ENCODE data around the gene GAL3ST1.

The GAL3ST1 gene

DNA sequence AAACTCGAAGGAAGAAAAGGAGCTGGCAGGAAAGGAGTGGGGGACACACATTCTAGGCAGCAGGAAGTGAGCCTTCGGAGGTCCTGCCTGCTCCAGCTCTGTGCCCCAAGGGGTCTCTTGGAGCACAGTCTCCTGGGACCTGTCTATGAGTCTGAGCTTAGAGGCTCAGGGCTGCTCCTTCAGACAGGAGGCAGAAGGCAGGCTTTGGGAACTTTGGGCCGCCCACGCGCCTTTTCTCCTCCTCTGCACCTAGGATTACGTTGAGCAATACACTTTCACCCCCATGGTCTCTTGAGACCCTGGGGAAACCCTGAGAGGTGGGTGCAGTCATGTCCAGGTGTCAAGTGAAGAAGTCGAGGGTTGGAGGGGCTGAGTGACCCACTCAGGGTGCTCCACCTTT lies 33.5 kb upstream of the GAL3ST1 start:
- H2AFZ ChIP-seq (ENCODE audit: low read length, unreplicated experiment): no peak overlapping the region
- no peak overlapping the region for H3K27ac ChIP-seq (ENCODE audit: low read depth, low read length)
- H3K27me3 ChIP-seq (ENCODE audit: insufficient read depth, low read length): no peaks in the 10 kb centered on the region
- peaks cover 3% of the 10 kb centered on the region for H3K79me2 ChIP-seq (ENCODE audit: control insufficient read depth, insufficient read depth, low read length, unreplicated experiment)
- H3K4me1 ChIP-seq (ENCODE audit: control insufficient read depth, insufficient read depth, low read length, unreplicated experiment): peaks cover 33% of the 10 kb centered on the region
- H3K36me3 ChIP-seq (ENCODE audit: insufficient read depth, low read length): no peaks in the 10 kb centered on the region
- peak overlapping the region; percentile 88 for H3K4me3 ChIP-seq (ENCODE audit: low read depth, low read length)

GRCh38 chr22:30607300-30607930 lies 33.0 kb upstream of the GAL3ST1 start:
- Histone ChIP-seq H3K79me2 (ENCODE audit: control insufficient read depth, insufficient read depth, low read length, unreplicated experiment) (peaks cover 3% of the 10 kb centered on the region), H3K4me3 (ENCODE audit: low read depth, low read length) (peak overlapping the region; percentile 88), H3K27ac (ENCODE audit: low read depth, low read length) (0 out of 2 replicates have a peak overlapping the region, but pooled peaks have one; percentile 24), H2AFZ (ENCODE audit: low read length, unreplicated experiment) (no peak overlapping the region), H3K4me1 (ENCODE audit: control insufficient read depth, insufficient read depth, low read length, unreplicated experiment) (peaks cover 33% of the 10 kb centered on the region), H3K36me3 (ENCODE audit: insufficient read depth, low read length) (no peaks in the 10 kb centered on the region), H3K27me3 (ENCODE audit: insufficient read depth, low read length) (no peaks in the 10 kb centered on the region)

DNA sequence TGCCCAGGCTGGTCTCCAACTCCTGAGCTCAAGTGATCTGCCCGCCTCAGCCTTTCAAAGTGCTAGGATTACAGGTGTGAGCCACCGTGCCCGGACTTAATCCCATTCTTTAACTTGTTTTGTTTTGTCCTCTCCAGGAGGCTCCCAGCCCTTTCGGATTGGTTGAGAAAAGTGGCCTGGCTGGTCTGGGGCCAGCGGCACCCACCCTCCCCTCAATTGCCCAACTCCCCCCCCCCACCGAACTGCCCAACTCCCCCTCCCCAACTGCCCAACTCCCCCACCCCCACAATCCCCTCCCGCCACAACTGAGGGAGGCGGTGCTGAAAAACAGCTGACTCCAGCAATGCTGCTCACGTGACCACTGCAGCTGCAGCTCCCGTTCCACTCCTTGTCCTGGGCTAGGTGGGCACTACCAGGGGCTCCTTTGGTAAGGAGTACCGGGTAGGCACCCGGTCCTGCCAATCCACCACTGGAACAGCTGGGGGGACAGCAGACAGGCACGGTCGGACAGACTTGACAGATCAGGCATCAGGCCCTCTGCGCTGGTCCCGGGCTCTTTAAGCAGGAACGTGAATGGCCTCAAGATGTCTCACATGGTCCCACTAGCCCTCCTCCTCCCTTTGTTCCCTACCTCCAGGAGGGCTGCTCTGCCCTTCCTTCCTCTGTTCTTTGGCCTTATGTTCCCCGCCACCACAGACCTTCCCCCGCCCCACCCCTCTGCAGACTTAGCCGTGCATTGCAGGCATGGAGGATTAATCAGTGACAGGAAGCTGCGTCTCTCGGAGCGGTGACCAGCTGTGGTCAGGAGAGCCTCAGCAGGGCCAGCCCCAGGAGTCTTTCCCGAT lies 32.2 kb upstream of the GAL3ST1 start, which contains the start of gene TCN2:
Gene TCN2 (plus strand): TSS at position 720 of the 845 bp plus-strand sequence. CDS start 158 bp downstream, outside the sequence.
- peak within 1 kb of the TSS; percentile 88 for H3K4me3 ChIP-seq (ENCODE audit: low read depth, low read length)
- no peaks in the 10 kb centered on the region for H3K36me3 ChIP-seq (ENCODE audit: insufficient read depth, low read length)
- H3K27me3 ChIP-seq (ENCODE audit: insufficient read depth, low read length): no peaks in the 10 kb centered on the region
- peaks cover 33% of the 10 kb centered on the region for H3K4me1 ChIP-seq (ENCODE audit: control insufficient read depth, insufficient read depth, low read length, unreplicated experiment)
- H2AFZ ChIP-seq (ENCODE audit: low read length, unreplicated experiment): peak within 1 kb of the TSS; percentile 91
- H3K27ac ChIP-seq (ENCODE audit: low read depth, low read length): peak within 1 kb of the TSS; percentile 24; the same call in 1 of the 2 replicates
- H3K79me2 ChIP-seq (ENCODE audit: control insufficient read depth, insufficient read depth, low read length, unreplicated experiment): peaks cover 3% of the 10 kb centered on the region

GRCh38 chr22:30605449-30606110 lies 31.1 kb upstream of the GAL3ST1 start:
- no peak overlapping the region for H3K27ac ChIP-seq (ENCODE audit: low read depth, low read length)
- peaks cover 3% of the 10 kb centered on the region for H3K79me2 ChIP-seq (ENCODE audit: control insufficient read depth, insufficient read depth, low read length, unreplicated experiment)
- no peaks in the 10 kb centered on the region for H3K27me3 ChIP-seq (ENCODE audit: insufficient read depth, low read length)
- no peaks in the 10 kb centered on the region for H3K36me3 ChIP-seq (ENCODE audit: insufficient read depth, low read length)
- no peak overlapping the region for H2AFZ ChIP-seq (ENCODE audit: low read length, unreplicated experiment)
- H3K4me1 ChIP-seq (ENCODE audit: control insufficient read depth, insufficient read depth, low read length, unreplicated experiment): peaks cover 33% of the 10 kb centered on the region
- peak overlapping the region; percentile 88 for H3K4me3 ChIP-seq (ENCODE audit: low read depth, low read length)

DNA sequence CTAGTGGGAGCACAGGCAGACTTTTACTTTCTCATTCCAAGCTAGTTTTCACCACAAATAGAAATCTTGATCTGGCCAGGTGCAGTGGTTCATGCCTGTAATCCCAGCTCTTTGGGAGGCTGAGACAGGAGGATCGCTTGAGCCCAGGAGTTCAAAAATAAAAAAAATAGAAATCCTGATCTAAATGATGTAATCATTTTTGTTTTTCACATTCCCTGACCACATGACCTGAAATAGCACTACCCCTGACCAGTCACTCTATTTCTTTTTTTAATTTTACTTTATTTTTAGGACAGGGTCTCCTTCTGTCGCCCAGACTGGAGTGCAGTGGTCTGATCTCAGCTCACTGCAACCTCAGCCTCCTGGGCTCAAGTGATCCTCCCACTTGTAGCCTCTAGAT lies 30.3 kb upstream of the GAL3ST1 start:
- Histone ChIP-seq H3K27ac (ENCODE audit: low read depth, low read length) (no peak overlapping the region), H3K36me3 (ENCODE audit: insufficient read depth, low read length) (no peaks in the 10 kb centered on the region), H3K27me3 (ENCODE audit: insufficient read depth, low read length) (no peaks in the 10 kb centered on the region), H3K4me1 (ENCODE audit: control insufficient read depth, insufficient read depth, low read length, unreplicated experiment) (peaks cover 26% of the 10 kb centered on the region), H3K79me2 (ENCODE audit: control insufficient read depth, insufficient read depth, low read length, unreplicated experiment) (peaks cover 3% of the 10 kb centered on the region), H2AFZ (ENCODE audit: low read length, unreplicated experiment) (no peak overlapping the region), H3K4me3 (ENCODE audit: low read depth, low read length) (no peak overlapping the region)

- H3K4me1 ChIP-seq (ENCODE audit: control insufficient read depth, insufficient read depth, low read length, unreplicated experiment): peaks cover 18% of the 10 kb centered on the region
- H3K27me3 ChIP-seq (ENCODE audit: insufficient read depth, low read length): no peaks in the 10 kb centered on the region
- no peaks in the 10 kb centered on the region for H3K36me3 ChIP-seq (ENCODE audit: insufficient read depth, low read length)
- H2AFZ ChIP-seq (ENCODE audit: low read length, unreplicated experiment): no peak overlapping the region
- H3K79me2 ChIP-seq (ENCODE audit: control insufficient read depth, insufficient read depth, low read length, unreplicated experiment): peaks cover 3% of the 10 kb centered on the region
- no peak overlapping the region for H3K4me3 ChIP-seq (ENCODE audit: low read depth, low read length)
- H3K27ac ChIP-seq (ENCODE audit: low read depth, low read length): no peak overlapping the region
Observed at GRCh38 chr22:30603801-30604200, 29.3 kb upstream of the GAL3ST1 start.

DNA sequence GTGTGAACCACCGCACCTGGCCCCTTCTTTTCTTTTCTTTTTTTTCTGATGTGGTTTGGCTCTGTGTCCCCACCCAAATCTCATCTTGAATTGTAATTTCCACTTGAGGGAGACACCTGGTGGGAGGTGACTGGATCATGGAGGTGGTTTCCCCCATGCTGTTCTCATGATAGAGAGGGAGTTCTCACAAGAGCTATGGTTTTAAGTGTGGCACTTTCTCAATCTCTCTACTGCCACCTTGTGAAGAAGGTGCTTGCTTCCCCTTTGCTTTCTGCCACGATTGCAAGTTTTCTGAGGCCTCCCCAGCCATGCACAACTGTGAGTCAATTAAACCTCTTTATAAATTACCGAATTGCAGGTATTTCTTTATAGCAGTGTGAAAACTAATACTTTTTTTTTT lies 27.6 kb upstream of the GAL3ST1 start:
- H3K27me3 ChIP-seq (ENCODE audit: insufficient read depth, low read length): no peaks in the 10 kb centered on the region
- H3K36me3 ChIP-seq (ENCODE audit: insufficient read depth, low read length): no peaks in the 10 kb centered on the region
- H3K27ac ChIP-seq (ENCODE audit: low read depth, low read length): no peak overlapping the region
- no peak overlapping the region for H3K4me3 ChIP-seq (ENCODE audit: low read depth, low read length)
- H3K79me2 ChIP-seq (ENCODE audit: control insufficient read depth, insufficient read depth, low read length, unreplicated experiment): no peaks in the 10 kb centered on the region
- H3K4me1 ChIP-seq (ENCODE audit: control insufficient read depth, insufficient read depth, low read length, unreplicated experiment): peaks cover 3% of the 10 kb centered on the region
- H2AFZ ChIP-seq (ENCODE audit: low read length, unreplicated experiment): no peak overlapping the region

GRCh38 chr22:30601464-30601863 lies 27.0 kb upstream of the GAL3ST1 start:
- Histone ChIP-seq H3K4me1 (ENCODE audit: control insufficient read depth, insufficient read depth, low read length, unreplicated experiment) (peaks cover 3% of the 10 kb centered on the region), H2AFZ (ENCODE audit: low read length, unreplicated experiment) (no peak overlapping the region), H3K27ac (ENCODE audit: low read depth, low read length) (no peak overlapping the region), H3K4me3 (ENCODE audit: low read depth, low read length) (no peak overlapping the region), H3K36me3 (ENCODE audit: insufficient read depth, low read length) (no peaks in the 10 kb centered on the region), H3K27me3 (ENCODE audit: insufficient read depth, low read length) (no peaks in the 10 kb centered on the region), H3K79me2 (ENCODE audit: control insufficient read depth, insufficient read depth, low read length, unreplicated experiment) (no peaks in the 10 kb centered on the region)

DNA sequence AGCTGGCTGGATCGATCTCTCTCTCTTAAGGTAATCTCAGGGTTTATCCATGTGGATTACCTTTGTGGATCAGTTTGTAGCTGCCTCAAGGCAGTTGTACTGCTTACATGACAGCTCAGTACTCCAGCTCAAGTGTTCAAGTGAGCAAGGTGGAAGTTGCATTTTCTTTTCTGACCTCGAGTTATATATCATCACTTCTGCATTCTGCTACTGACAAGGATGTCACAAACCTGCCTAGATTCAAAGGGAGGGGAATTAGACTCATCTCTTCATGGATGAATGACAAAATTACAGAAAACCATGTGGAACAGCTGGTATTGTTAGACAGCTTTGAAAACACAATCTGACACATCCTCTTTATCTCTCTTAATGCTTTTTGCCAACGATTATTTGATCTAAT lies 26.5 kb upstream of the GAL3ST1 start:
- no peak overlapping the region for H3K27ac ChIP-seq (ENCODE audit: low read depth, low read length)
- H3K27me3 ChIP-seq (ENCODE audit: insufficient read depth, low read length): no peaks in the 10 kb centered on the region
- no peak overlapping the region for H2AFZ ChIP-seq (ENCODE audit: low read length, unreplicated experiment)

DNA sequence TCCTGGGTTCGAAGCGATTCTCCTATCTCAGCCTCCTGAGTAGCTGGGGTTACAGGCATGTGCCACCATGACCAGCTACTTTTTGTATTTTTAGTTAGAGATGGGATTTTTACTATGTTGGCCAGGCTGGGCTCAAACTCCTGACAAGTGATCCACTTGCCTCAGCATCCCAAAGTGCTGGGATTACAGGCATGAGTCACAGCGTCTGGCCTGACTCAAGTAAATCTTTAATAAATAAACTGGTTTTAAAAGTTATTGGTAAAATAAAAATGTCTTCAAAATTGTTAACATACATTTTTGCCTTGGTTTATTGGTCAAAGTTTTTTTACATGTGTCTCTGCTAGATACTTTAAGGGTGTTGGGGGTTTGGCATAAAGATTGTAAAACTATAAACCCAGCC lies 24.5 kb upstream of the GAL3ST1 start:
- H3K36me3 ChIP-seq (ENCODE audit: insufficient read depth, low read length): no peaks in the 10 kb centered on the region
- no peak overlapping the region for H2AFZ ChIP-seq (ENCODE audit: low read length, unreplicated experiment)
- H3K79me2 ChIP-seq (ENCODE audit: control insufficient read depth, insufficient read depth, low read length, unreplicated experiment): no peaks in the 10 kb centered on the region
- H3K4me1 ChIP-seq (ENCODE audit: control insufficient read depth, insufficient read depth, low read length, unreplicated experiment): no peaks in the 10 kb centered on the region
- no peaks in the 10 kb centered on the region for H3K27me3 ChIP-seq (ENCODE audit: insufficient read depth, low read length)
- no peak overlapping the region for H3K4me3 ChIP-seq (ENCODE audit: low read depth, low read length)
- no peak overlapping the region for H3K27ac ChIP-seq (ENCODE audit: low read depth, low read length)

More for the DNA sequence above, 26.5 kb upstream of the GAL3ST1 start:
- Histone ChIP-seq H3K4me3 (ENCODE audit: low read depth, low read length) (no peak overlapping the region), H3K36me3 (ENCODE audit: insufficient read depth, low read length) (no peaks in the 10 kb centered on the region), H3K79me2 (ENCODE audit: control insufficient read depth, insufficient read depth, low read length, unreplicated experiment) (no peaks in the 10 kb centered on the region), H3K4me1 (ENCODE audit: control insufficient read depth, insufficient read depth, low read length, unreplicated experiment) (peaks cover 3% of the 10 kb centered on the region)
